Glutamatergic neuron (in vitro differentiated cells): ENCODE measurements around the gene TMC8. TPM values are rescaled to one million over a fixed set of nuclear protein-coding genes. Genes with fewer than 3 reads are reported as not detected.

Experiments used
- DNase-seq: peaks from one replicate; pipeline ENCODE4 v3.0.0; 2022
- H3K27ac Mint-ChIP-seq: one replicate; pipeline ENCODE4 v1.8.0; 2020; ENCODE audit warnings: mild to moderate bottlenecking, mixed read lengths, inconsistent platforms; ENCODE audit not compliant: unreplicated experiment
- H3K27me3 Mint-ChIP-seq: one replicate; pipeline ENCODE4 v1.8.0; 2020; ENCODE audit warnings: mild to moderate bottlenecking, moderate library complexity, mixed read lengths, inconsistent platforms; ENCODE audit not compliant: unreplicated experiment
- H3K36me3 Mint-ChIP-seq: one replicate; pipeline ENCODE4 v1.8.0; 2020; ENCODE audit warnings: mild to moderate bottlenecking, mixed read lengths, inconsistent platforms; ENCODE audit not compliant: unreplicated experiment
- H3K4me1 Mint-ChIP-seq: one replicate; pipeline ENCODE4 v1.8.0; 2020; ENCODE audit warnings: mild to moderate bottlenecking, low read depth, mixed read lengths, inconsistent platforms; ENCODE audit not compliant: unreplicated experiment
- H3K4me3 Mint-ChIP-seq: one replicate; pipeline ENCODE4 v1.8.0; 2020; ENCODE audit warnings: mild to moderate bottlenecking, mixed read lengths, inconsistent platforms; ENCODE audit not compliant: unreplicated experiment
- H3K9me3 Mint-ChIP-seq: one replicate; pipeline ENCODE4 v1.8.0; 2020; ENCODE audit warnings: mild to moderate bottlenecking, moderate library complexity, mixed read lengths, inconsistent platforms; ENCODE audit not compliant: unreplicated experiment
- CTCF ChIP-seq: fragments of 200-600 bp; sonication (generic); IDR thresholded peaks from one replicate; pipeline ENCODE4 v1.5.0; 2021; ENCODE audit not compliant: partially characterized antibody, unreplicated experiment
- total RNA-seq: library from RNA; stranded (reverse); fragmentation: NEBNext Ultra II Directional; extraction: Animal tissue kit (Norgen Biotek cat#: 25700); gene quantifications from one replicate; pipeline ENCODE4 v1.2.1, GENCODE V29; 2021; ENCODE audit not compliant: unreplicated experiment

Gene TMC8
- total RNA-seq, 1 donor from 2014 or later, result not detected

- peaks cover 5% of the 10 kb centered on the region for H3K27me3 Mint-ChIP-seq
- no peak for TF ChIP-seq CTCF
- no peak overlapping the region for H3K27ac Mint-ChIP-seq
- H3K9me3 Mint-ChIP-seq, result peaks cover 6% of the 10 kb centered on the region
- DNase-seq, result no peak
- H3K4me3 Mint-ChIP-seq, result no peak overlapping the region
- peaks cover 12% of the 10 kb centered on the region for H3K36me3 Mint-ChIP-seq
- no peaks in the 10 kb centered on the region for H3K4me1 Mint-ChIP-seq
Observed at GRCh38 chr17:78105551-78105950, 25.0 kb upstream of the TMC8 start.

- Mint-ChIP-seq H3K9me3 (peaks cover 7% of the 10 kb centered on the region), H3K36me3 (peaks cover 9% of the 10 kb centered on the region), H3K27ac (no peak overlapping the region), H3K27me3 (peaks cover 5% of the 10 kb centered on the region), H3K4me3 (no peak overlapping the region), H3K4me1 (no peaks in the 10 kb centered on the region)
- no peak for DNase-seq
- no peak for TF ChIP-seq CTCF
Observed at GRCh38 chr17:78106211-78106610, 24.4 kb upstream of the TMC8 start.

- DNase-seq, result no peak
- no peak for TF ChIP-seq CTCF
- Mint-ChIP-seq H3K27me3 (no peaks in the 10 kb centered on the region), H3K4me1 (peaks cover under 1% of the 10 kb centered on the region), H3K36me3 (no peaks in the 10 kb centered on the region), H3K4me3 (no peak overlapping the region), H3K27ac (no peak overlapping the region), H3K9me3 (peaks cover 4% of the 10 kb centered on the region)
Observed at GRCh38 chr17:78107457-78107856, 23.1 kb upstream of the TMC8 start.

GRCh38 chr17:78107976-78108725 is 22.4 kb upstream of the TMC8 start:
- no peaks in the 10 kb centered on the region for H3K27me3 Mint-ChIP-seq
- no peak overlapping the region for H3K4me3 Mint-ChIP-seq
- no peak for TF ChIP-seq CTCF
- no peak for DNase-seq
- peaks cover 4% of the 10 kb centered on the region for H3K9me3 Mint-ChIP-seq
- H3K4me1 Mint-ChIP-seq, result peaks cover 2% of the 10 kb centered on the region
- no peaks in the 10 kb centered on the region for H3K36me3 Mint-ChIP-seq
- H3K27ac Mint-ChIP-seq, result no peak overlapping the region

GRCh38 chr17:78108726-78109488 is 21.7 kb upstream of the TMC8 start:
- H3K4me1 Mint-ChIP-seq, result peaks cover 2% of the 10 kb centered on the region
- TF ChIP-seq CTCF, result no peak
- no peaks in the 10 kb centered on the region for H3K27me3 Mint-ChIP-seq
- no peak overlapping the region for H3K4me3 Mint-ChIP-seq
- H3K36me3 Mint-ChIP-seq, result no peaks in the 10 kb centered on the region
- DNase-seq, result no peak
- peaks cover 7% of the 10 kb centered on the region for H3K9me3 Mint-ChIP-seq
- H3K27ac Mint-ChIP-seq, result no peak overlapping the region
